NCI-H226 (cell line): ENCODE measurements around the gene FSTL3.
"Not testable (repeated sequence)": the region's sequence is repeated elsewhere in the genome, so short reads cannot be mapped to it uniquely, and the experiment has no call there.

Source experiments
- DNase-seq: peaks from one replicate; pipeline ENCODE4 v3.0.0-alpha.2; 2015

The FSTL3 gene

GRCh38 chr19:676339-677105 is at the start of gene FSTL3:
Gene FSTL3 (plus strand): TSS chr19:676392. CDS start chr19:676424, 32 bp downstream.
- peak; percentile 59 for DNase-seq

GRCh38 chr19:626566-626965 is 49.6 kb upstream of the FSTL3 start:
- not testable (repeated sequence) for DNase-seq

GRCh38 chr19:628168-628567 is 48.0 kb upstream of the FSTL3 start:
- DNase-seq = no peak

- not testable (repeated sequence) for DNase-seq
Measured at GRCh38 chr19:629515-629914, 46.7 kb upstream of the FSTL3 start.

GRCh38 chr19:629961-630714 is 46.1 kb upstream of the FSTL3 start:
- DNase-seq = no peak

- DNase-seq = peak; percentile 62
Measured at GRCh38 chr19:632579-633067, 43.6 kb upstream of the FSTL3 start.

- peak; percentile 93 for DNase-seq
Measured at GRCh38 chr19:633068-633785, 43.0 kb upstream of the FSTL3 start, which contains the start of gene POLRMT. Gene POLRMT (minus strand): TSS chr19:633537. CDS start chr19:633512, 25 bp downstream.

- DNase-seq = no peak
Measured at GRCh38 chr19:633786-634639, 42.2 kb upstream of the FSTL3 start.

GRCh38 chr19:634975-635652 is 41.1 kb upstream of the FSTL3 start:
- no peak for DNase-seq

GRCh38 chr19:638906-639252 is 37.3 kb upstream of the FSTL3 start:
- DNase-seq = no peak

GRCh38 chr19:639253-640160 is 36.7 kb upstream of the FSTL3 start, which contains the start of gene FGF22:
Gene FGF22 (plus strand): TSS chr19:639879. CDS start chr19:639926, 47 bp downstream.
- DNase-seq = peak; percentile 77

- no peak for DNase-seq
Measured at GRCh38 chr19:640161-640558, 36.0 kb upstream of the FSTL3 start.

- DNase-seq = no peak
Measured at GRCh38 chr19:640606-641189, 35.5 kb upstream of the FSTL3 start.

- DNase-seq = no peak
Measured at GRCh38 chr19:641702-642101, 34.5 kb upstream of the FSTL3 start.

- DNase-seq = no peak
Measured at GRCh38 chr19:642767-643727, 33.1 kb upstream of the FSTL3 start.

GRCh38 chr19:643736-644135 is 32.5 kb upstream of the FSTL3 start:
- DNase-seq = no peak

GRCh38 chr19:644363-644762 is 31.8 kb upstream of the FSTL3 start:
- no peak for DNase-seq

- no peak for DNase-seq
Measured at GRCh38 chr19:644789-645188, 31.4 kb upstream of the FSTL3 start.
